Vagina (tissue), 2 donors: Measurements from ENCODE around the gene ATPAF2. TPM values are rescaled to one million over a fixed set of nuclear protein-coding genes. Genes with fewer than 3 reads are reported as not detected.

Source experiments
- DNase-seq, 2 donors: peaks; one replicate each; pipeline ENCODE4 v3.0.0-alpha.2; 2017; ENCODE audit errors: extremely low spot score in 2 of 2
- H3K27ac ChIP-seq: fragments of 200-600 bp; sonication (generic); one replicate; pipeline ENCODE4 v1.5.1; 2019
- H3K27me3 ChIP-seq: fragments of 200-600 bp; sonication (generic); one replicate; pipeline ENCODE4 v1.5.1; 2019
- H3K36me3 ChIP-seq, 2 donors: fragments of 200-600 bp; sonication (generic); one replicate each; pipeline ENCODE4 v1.5.1; 2017 to 2019
- H3K4me1 ChIP-seq: fragments of 200-600 bp; sonication (generic); one replicate; pipeline ENCODE4 v1.5.1; 2019
- H3K4me3 ChIP-seq, 2 donors: fragments of 200-600 bp; sonication (generic); 1 replicate in 1 of 2; 2 replicates in 1 of 2; pipeline ENCODE4 v1.5.1; 2016 to 2019
- H3K9me3 ChIP-seq: fragments of 200-600 bp; sonication (generic); one replicate; pipeline ENCODE4 v1.5.1; 2019
- POLR2A ChIP-seq, 2 donors: fragments of 450-650 bp; IDR thresholded peaks; one replicate each; pipeline ENCODE4 v1.6.1; 2017; ENCODE audit warnings: antibody characterized with exemption in 2 of 2, mild to moderate bottlenecking in 2 of 2, moderate library complexity in 2 of 2
- POLR2AphosphoS5 ChIP-seq, 2 donors: sonication (generic); formaldehyde crosslinking; IDR thresholded peaks; one replicate each; pipeline ENCODE4 v1.9.0; 2017; ENCODE audit warnings: antibody characterized with exemption in 2 of 2, mild to moderate bottlenecking in 2 of 2, low read depth in 1 of 2; ENCODE audit not compliant: insufficient read depth in 1 of 2
- intact Hi-C: fragments of 100-400 bp; cut with DNase I; formaldehyde crosslinking; loops from one replicate; pipeline ENCODE4 v1.15.1; 2023
- total RNA-seq: library from RNA; depleted of rRNA; stranded (reverse); fragments of >200 nt; gene quantifications from one replicate; pipeline ENCODE4 v1.2.3, GENCODE V29; 2016
- TF ChIP-seq, protein P1 (sequence below), 3 experiments: fragments of 450-650 bp in 2 of 3; fragments of 200-600 bp in 1 of 3; sonication (generic) in 1 of 3; IDR thresholded peaks; one replicate each; pipeline ENCODE4 v1.5.1; 2017 to 2019; ENCODE audit warnings: antibody characterized with exemption in 3 of 3, mild to moderate bottlenecking in 2 of 3, moderate library complexity in 2 of 3

ATPAF2 gene
- total RNA-seq, 1 donor from 2014 or later: 15.5 TPM

DNA sequence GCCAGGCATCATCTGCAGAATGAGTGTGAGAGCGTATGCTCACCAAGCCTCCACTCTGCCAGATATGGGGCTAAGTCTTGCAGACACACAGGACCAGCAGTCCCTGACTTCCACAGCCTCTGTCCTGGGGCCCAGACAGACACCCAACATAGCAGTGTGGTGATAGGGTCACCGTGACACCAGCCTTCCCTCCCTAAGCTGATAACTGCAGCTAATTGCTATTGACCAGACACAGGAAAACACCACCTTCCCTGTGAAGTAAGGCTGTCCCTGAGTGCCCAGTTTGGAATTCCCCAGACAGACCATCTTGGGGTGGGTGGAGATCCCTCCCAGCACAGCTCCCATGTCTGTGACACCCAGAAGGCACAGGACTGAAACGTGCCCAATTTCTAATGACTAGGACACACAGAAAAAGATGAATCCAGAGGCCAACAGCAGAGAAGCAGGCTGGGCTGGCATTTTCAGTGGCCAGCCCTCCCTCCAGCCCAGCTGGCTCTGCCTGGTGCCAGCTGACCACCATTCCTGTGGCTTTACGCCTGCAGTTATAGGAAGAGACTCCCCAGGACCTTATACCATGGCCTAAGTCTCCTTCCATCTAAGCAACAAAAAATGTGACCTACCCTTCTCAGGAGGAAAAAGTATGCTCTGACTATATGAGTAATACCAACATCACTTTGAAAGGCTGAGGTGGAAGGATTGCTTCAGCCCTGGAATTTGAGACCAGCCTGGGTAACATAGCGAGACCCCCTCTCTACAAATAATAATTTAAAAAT, 30.3 kb downstream of the ATPAF2 start:
- intact Hi-C loops: no loop called here
- no peak overlapping the region for H3K27ac ChIP-seq
- H3K36me3 ChIP-seq: no peaks in the 10 kb centered on the region

DNA sequence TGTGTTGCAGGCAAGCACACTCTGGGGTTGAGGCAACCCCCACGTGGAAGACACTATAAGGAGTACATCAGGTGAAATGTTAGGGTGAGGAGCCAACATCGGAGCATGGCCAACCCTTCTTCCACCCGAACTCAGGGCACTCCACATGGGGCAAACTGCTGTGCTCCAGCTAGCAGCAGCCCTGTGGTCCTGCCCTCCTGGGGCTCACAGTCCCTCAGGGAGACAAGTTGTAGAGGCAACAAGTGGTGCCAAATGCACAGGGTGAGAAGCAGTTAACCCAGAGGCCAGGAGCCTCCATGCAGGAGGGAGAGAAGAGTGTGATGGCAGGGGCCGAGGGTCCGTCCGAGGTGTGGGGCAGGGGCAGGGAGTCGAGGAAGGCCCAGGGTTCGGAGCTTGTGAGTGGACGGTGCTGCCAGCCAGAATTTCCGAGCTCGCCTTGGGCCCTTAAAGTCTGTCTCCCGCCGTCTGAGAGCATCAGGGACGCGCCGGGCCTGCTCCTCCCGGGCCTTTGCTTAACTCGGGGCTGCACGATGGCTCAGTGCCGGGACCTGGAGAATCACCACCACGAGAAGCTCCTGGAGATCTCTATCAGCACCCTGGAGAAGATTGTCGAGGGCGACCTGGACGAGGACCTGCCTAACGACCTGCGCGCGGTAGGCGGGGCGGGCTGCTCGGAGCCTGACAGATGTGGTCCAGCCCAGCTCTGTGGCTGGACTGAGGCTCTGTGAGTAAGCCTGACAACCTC, 32.3 kb downstream of the ATPAF2 start:
- no peaks in the 10 kb centered on the region for H3K9me3 ChIP-seq
- H3K36me3 ChIP-seq: no peaks in the 10 kb centered on the region
- no peaks in the 10 kb centered on the region for H3K4me1 ChIP-seq
- no peaks in the 10 kb centered on the region for H3K27me3 ChIP-seq
- H3K27ac ChIP-seq: peak overlapping the region; percentile 1
- no peak for DNase-seq
- no peak for TF ChIP-seq POLR2A (IDR thresholded peaks at IDR 0.05)
- TF ChIP-seq POLR2AphosphoS5 (IDR thresholded peaks at IDR 0.05; ENCODE audit: insufficient read depth in 1 of 2, low read depth in 1 of 2): no peak
- TF ChIP-seq, protein P1, sequence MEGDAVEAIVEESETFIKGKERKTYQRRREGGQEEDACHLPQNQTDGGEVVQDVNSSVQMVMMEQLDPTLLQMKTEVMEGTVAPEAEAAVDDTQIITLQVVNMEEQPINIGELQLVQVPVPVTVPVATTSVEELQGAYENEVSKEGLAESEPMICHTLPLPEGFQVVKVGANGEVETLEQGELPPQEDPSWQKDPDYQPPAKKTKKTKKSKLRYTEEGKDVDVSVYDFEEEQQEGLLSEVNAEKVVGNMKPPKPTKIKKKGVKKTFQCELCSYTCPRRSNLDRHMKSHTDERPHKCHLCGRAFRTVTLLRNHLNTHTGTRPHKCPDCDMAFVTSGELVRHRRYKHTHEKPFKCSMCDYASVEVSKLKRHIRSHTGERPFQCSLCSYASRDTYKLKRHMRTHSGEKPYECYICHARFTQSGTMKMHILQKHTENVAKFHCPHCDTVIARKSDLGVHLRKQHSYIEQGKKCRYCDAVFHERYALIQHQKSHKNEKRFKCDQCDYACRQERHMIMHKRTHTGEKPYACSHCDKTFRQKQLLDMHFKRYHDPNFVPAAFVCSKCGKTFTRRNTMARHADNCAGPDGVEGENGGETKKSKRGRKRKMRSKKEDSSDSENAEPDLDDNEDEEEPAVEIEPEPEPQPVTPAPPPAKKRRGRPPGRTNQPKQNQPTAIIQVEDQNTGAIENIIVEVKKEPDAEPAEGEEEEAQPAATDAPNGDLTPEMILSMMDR (IDR thresholded peaks at IDR 0.05): no peak
- no peak overlapping the region for H3K4me3 ChIP-seq
- intact Hi-C loops: no loop called here

More for the DNA sequence above, 30.3 kb downstream of the ATPAF2 start:
- Histone ChIP-seq H3K4me3 (no peak overlapping the region), H3K9me3 (no peaks in the 10 kb centered on the region), H3K4me1 (no peaks in the 10 kb centered on the region), H3K27me3 (no peaks in the 10 kb centered on the region)
- DNase-seq: no peak
- TF ChIP-seq POLR2AphosphoS5 (IDR thresholded peaks at IDR 0.05; ENCODE audit: insufficient read depth in 1 of 2, low read depth in 1 of 2): no peak
- TF ChIP-seq, protein P1 (IDR thresholded peaks at IDR 0.05): no peak
- TF ChIP-seq POLR2A (IDR thresholded peaks at IDR 0.05): no peak

DNA sequence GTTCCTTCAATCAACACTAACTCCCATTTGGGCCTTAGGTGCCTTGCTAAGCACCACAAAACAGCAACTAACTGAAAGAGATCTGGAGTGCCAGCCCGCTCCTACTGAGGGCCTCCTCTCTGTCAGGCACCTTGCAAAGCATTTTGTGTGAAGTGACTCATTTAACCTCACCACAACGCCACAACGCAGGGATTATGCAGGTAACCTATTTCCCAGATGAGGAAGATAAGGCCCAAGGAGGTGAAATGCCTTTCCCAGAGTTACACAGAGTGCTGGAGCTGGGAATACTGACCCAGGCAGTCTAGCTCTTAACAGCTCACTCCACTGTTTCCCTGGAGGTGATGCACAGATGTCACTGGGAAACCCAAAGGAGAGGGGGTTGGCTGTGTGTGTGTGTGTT, 33.5 kb downstream of the ATPAF2 start:
- intact Hi-C loops: no loop called here
- Histone ChIP-seq H3K4me1 (no peaks in the 10 kb centered on the region), H3K27ac (no peak overlapping the region), H3K9me3 (no peaks in the 10 kb centered on the region), H3K4me3 (no peak overlapping the region), H3K27me3 (no peaks in the 10 kb centered on the region), H3K36me3 (no peaks in the 10 kb centered on the region)
- no peak for DNase-seq
- TF ChIP-seq POLR2A (IDR thresholded peaks at IDR 0.05): no peak
- TF ChIP-seq, protein P1 (IDR thresholded peaks at IDR 0.05): no peak
- no peak for TF ChIP-seq POLR2AphosphoS5 (IDR thresholded peaks at IDR 0.05; ENCODE audit: insufficient read depth in 1 of 2, low read depth in 1 of 2)

DNA sequence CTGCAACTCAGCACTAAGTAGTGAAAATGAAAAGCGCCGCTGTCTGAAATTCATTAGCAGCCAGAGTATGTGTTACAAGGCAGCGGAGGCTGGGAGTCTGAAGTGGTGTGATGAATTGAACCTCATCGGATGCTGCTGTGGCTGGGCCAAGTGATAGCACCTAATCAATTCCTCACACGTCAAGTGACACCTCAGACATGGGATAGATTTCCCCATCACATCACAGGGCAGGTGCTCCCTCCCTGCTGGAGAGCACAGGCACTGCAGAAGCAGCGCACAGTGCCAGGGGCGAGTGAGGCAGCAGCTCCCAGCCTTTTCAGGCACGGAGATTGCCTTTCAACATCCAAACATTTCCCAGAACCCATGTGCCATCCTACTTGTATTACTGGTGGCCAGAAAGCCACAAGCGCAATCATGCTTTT, 34.1 kb downstream of the ATPAF2 start:
- Histone ChIP-seq H3K4me1 (no peaks in the 10 kb centered on the region), H3K9me3 (no peaks in the 10 kb centered on the region), H3K27me3 (no peaks in the 10 kb centered on the region), H3K36me3 (no peaks in the 10 kb centered on the region), H3K27ac (no peak overlapping the region), H3K4me3 (no peak overlapping the region)
- intact Hi-C loops: no loop called here
- no peak for TF ChIP-seq POLR2AphosphoS5 (IDR thresholded peaks at IDR 0.05; ENCODE audit: insufficient read depth in 1 of 2, low read depth in 1 of 2)
- TF ChIP-seq POLR2A (IDR thresholded peaks at IDR 0.05): no peak
- TF ChIP-seq, protein P1 (IDR thresholded peaks at IDR 0.05): no peak
- no peak for DNase-seq

DNA sequence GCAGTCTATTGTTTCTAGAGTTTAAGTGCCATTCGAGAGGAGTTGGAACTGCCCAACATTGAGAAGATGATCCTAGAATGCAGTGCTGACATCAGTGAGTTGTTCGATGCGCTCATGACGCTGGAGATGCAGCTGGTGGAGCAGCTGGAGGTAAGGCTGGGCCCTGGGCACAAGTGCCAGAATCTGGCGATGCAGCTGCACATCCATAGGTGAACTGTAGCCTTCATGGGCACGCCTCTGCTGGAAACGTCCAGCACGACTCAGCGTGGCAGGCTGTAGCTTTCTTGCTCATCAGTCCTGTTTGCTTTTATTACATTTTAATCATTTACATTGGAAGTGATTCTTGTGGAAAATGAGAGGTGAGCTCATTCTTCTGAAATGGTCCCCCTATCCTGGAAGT, 34.6 kb downstream of the ATPAF2 start:
- no peaks in the 10 kb centered on the region for H3K9me3 ChIP-seq
- H3K27me3 ChIP-seq: no peaks in the 10 kb centered on the region
- intact Hi-C loops: no loop called here
- no peaks in the 10 kb centered on the region for H3K36me3 ChIP-seq
- TF ChIP-seq, protein P1 (IDR thresholded peaks at IDR 0.05): no peak
- no peak overlapping the region for H3K4me3 ChIP-seq
- H3K27ac ChIP-seq: no peak overlapping the region
- DNase-seq: no peak
- no peaks in the 10 kb centered on the region for H3K4me1 ChIP-seq
